BLaER1 treated with 17β-estradiol and CSF1 and Interleukin-3, amounts not matched to agents 10 nM and 100 nM (cell line): Measurements from ENCODE around the gene KATNB1.
A peak's percentile ranks its signal among the peaks of the same experiment; 100 is the strongest.

Experiments
- H3K27ac ChIP-seq, 11 experiments: shearing (Covaris generic); formaldehyde crosslinking; 2 replicates each; pipeline ENCODE4 v1.8.1; 2022
- H3K27me3 ChIP-seq, 11 experiments: shearing (Covaris generic); formaldehyde crosslinking; 2 replicates each; pipeline ENCODE4 v1.8.1; 2022
- H3K36me3 ChIP-seq, 11 experiments: shearing (Covaris generic); formaldehyde crosslinking; 2 replicates each; pipeline ENCODE4 v1.8.1; 2022
- H3K4me1 ChIP-seq, 10 experiments: shearing (Covaris generic); formaldehyde crosslinking; 2 replicates each; pipeline ENCODE4 v1.8.1; 2022
- H3K4me2 ChIP-seq, 11 experiments: shearing (Covaris generic); formaldehyde crosslinking; 2 replicates each; pipeline ENCODE4 v1.8.1; 2022
- H3K4me3 ChIP-seq, 10 experiments: shearing (Covaris generic); formaldehyde crosslinking; 2 replicates each; pipeline ENCODE4 v1.8.1; 2022
- H3K9ac ChIP-seq, 11 experiments: shearing (Covaris generic); formaldehyde crosslinking; 2 replicates each; pipeline ENCODE4 v1.8.1; 2022
- H3K9me3 ChIP-seq, 11 experiments: shearing (Covaris generic); formaldehyde crosslinking; replicated peaks in 1 of 11; 2 replicates each; pipeline ENCODE4 v1.8.1; 2022
- H4K20me1 ChIP-seq, 11 experiments: shearing (Covaris generic); formaldehyde crosslinking; 2 replicates each; pipeline ENCODE4 v1.8.1; 2022
- Cebpa-rat ChIP-seq, 11 experiments: shearing (Covaris generic); IDR thresholded peaks; 2 replicates each; pipeline ENCODE4 v1.8.1; 2022

KATNB1 gene

DNA sequence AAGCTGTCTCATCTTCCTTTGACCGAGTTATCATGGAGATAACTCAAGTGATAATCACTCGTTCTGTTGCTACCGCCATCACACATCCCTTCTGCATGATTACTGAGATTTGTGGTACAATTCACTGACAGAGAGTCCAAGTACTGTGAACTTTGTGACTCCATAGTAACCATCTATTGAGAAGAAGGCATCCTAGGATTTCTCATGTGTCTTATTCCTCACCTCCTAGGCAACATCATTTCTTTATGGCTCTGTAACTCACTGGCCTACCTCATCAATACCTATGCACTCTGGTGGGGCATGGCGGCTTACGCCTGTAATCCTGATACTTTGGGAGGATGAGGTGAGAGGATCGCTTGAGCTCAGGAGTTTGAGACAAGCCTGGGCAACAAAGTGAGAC is 21.5 kb upstream of the KATNB1 start:
- Histone ChIP-seq H3K27ac (no peak overlapping the region), H4K20me1 (no peaks in the 10 kb centered on the region), H3K36me3 (no peaks in the 10 kb centered on the region), H3K4me1 (peaks cover 0 to 15% (median 0%) of the 10 kb centered on the region in 10 experiments; a peak in 3 of 20 replicates), H3K9ac (no peak overlapping the region), H3K4me2 (no peak overlapping the region), H3K4me3 (no peak overlapping the region), H3K27me3 (no peaks in the 10 kb centered on the region), H3K9me3 (no peaks in the 10 kb centered on the region)
- TF ChIP-seq Cebpa-rat (IDR thresholded peaks at IDR 0.05) = no peak

DNA sequence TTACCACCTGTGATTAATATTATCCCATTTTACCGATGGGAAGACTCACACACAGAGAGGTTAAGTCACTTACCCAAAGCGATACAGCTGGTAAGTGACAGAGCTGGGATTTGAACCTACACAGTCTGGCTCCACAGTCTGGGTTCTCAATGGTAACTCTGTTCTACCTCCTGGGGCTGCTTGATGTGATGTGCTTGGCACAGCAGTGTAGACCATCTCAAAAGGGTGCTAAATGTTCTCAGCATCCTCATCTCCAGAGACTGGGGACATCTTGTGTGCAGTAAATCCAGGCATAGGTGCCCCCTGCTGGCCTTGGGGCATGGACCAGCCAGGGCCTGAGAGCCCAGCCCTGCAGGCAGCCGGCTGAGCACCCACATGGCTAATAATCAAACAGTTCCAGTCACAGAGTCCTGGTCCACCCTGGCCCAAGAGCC is 15.4 kb upstream of the KATNB1 start:
- Histone ChIP-seq H4K20me1 (no peaks in the 10 kb centered on the region), H3K4me2 (peak overlapping the region in 1 of 11 experiments; percentile 63; a peak in 2 of 22 replicates), H3K27ac (0 out of 22 replicates have a peak overlapping the region, but pooled peaks of 2 of the 11 experiments have one; percentile 18), H3K27me3 (no peaks in the 10 kb centered on the region), H3K9me3 (no peaks in the 10 kb centered on the region), H3K36me3 (no peaks in the 10 kb centered on the region), H3K4me1 (peaks cover 7 to 49% (median 26%) of the 10 kb centered on the region in 10 experiments), H3K4me3 (no peak overlapping the region), H3K9ac (peak overlapping the region in 1 of 11 experiments; percentile 41; a peak in 2 of 22 replicates)
- TF ChIP-seq Cebpa-rat (IDR thresholded peaks at IDR 0.05) = no peak

DNA sequence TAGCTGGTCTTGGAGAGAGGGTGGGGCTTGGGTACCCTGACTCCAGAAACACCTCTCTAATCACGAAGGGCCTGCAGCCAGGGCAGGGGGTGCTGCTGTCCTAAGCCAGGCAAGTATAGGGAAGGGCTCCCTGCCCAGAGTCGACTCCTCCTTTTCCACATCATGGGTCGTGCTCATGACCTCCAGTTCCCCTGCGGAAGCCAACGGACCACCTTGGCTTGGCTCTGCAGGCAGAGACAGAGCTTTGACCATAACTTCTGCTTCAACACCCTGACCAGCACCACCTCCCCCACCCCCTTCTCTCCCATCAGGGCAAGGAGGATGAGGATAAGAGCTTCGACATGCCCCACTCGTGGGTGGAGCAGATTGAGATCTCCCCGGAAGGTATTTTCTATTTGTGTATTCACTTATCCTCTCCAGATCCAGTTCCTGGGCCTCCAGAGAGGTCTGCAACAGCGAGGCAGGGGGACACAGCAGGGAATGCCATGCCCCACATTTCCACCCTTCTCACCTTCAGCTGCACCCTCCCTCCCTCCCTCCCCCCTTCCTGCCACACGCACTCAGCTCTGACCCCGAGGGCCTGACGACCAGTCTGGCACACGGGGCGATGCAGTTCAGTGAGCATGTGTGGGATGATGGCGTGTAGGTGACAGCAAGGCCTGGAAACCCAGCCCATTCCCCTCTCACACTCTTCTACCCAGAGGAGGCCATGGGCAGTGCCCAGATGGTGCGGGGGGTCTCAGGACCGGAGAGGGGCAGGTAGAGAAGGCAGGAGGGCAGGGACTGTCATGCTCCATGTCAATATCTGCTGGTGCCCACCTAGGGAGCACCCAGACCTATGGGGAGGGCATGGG is 14.0 kb upstream of the KATNB1 start:
- H3K36me3 ChIP-seq = no peaks in the 10 kb centered on the region
- no peaks in the 10 kb centered on the region for H3K27me3 ChIP-seq
- H3K4me3 ChIP-seq = no peak overlapping the region
- no peaks in the 10 kb centered on the region for H3K9me3 ChIP-seq
- H3K9ac ChIP-seq = peak overlapping the region in 4 of 11 experiments; percentile 4 to 39 (median 29); a peak in 4 of 22 replicates
- peaks cover 20 to 63% (median 34%) of the 10 kb centered on the region in 10 experiments for H3K4me1 ChIP-seq
- no peak for TF ChIP-seq Cebpa-rat (IDR thresholded peaks at IDR 0.05)
- peak overlapping the region; percentile 21 to 75 (median 62); a peak in 19 of 22 replicates for H3K4me2 ChIP-seq
- no peaks in the 10 kb centered on the region for H4K20me1 ChIP-seq
- peak overlapping the region in 8 of 11 experiments; percentile 30 to 62 (median 53); a peak in 11 of 22 replicates for H3K27ac ChIP-seq

DNA sequence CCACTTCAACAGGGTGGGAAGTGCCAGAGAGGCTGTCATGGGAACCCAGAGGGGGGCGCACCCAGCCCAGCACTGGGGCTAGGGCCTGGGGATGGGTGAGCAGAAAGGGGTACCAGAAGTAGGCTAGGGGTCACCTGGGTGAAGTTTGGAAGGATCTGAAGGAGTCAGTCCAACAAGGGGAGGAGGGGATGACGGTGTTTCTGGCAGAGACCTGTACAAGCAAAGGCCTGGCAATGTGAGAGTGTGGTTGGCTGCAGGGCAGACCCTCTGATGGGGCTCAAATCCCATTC is 13.4 kb upstream of the KATNB1 start:
- TF ChIP-seq Cebpa-rat (IDR thresholded peaks at IDR 0.05) = no peak

DNA sequence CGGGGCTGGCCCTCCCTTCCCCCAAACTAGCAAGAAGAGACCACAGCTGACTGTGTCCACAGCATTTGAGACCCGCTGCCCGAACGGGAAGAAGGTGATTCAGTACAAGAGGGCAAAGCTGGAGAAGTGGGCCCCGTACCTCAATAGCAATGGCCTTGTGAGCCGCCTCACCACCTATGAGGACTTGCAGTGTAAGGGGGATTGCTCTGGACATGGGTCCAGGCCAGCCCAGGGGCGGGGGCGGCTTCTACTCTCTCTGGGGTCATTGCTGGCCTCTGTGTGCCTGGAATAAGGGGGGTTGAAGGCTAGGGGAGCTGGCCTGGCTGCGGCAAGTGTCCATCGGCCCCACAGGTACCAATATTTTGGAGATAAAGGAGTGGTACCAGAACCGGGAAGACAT is 12.9 kb upstream of the KATNB1 start:
- peak overlapping the region in 5 of 11 experiments; percentile 62 to 75 (median 63); a peak in 4 of 22 replicates for H3K4me2 ChIP-seq
- H3K27me3 ChIP-seq = no peaks in the 10 kb centered on the region
- H3K4me3 ChIP-seq = no peak overlapping the region
- H3K9ac ChIP-seq = 0 out of 22 replicates have a peak overlapping the region, but pooled peaks of 2 of the 11 experiments have one; percentile 3 to 16
- no peaks in the 10 kb centered on the region for H4K20me1 ChIP-seq
- no peaks in the 10 kb centered on the region for H3K36me3 ChIP-seq
- TF ChIP-seq Cebpa-rat (IDR thresholded peaks at IDR 0.05) = no peak
- peak overlapping the region in 8 of 11 experiments; percentile 30 to 62 (median 53); a peak in 8 of 22 replicates for H3K27ac ChIP-seq
- H3K9me3 ChIP-seq = no peaks in the 10 kb centered on the region
- H3K4me1 ChIP-seq = peaks cover 20 to 64% (median 34%) of the 10 kb centered on the region in 10 experiments

More for the DNA sequence above, 13.4 kb upstream of the KATNB1 start:
- H3K4me3 ChIP-seq = no peak overlapping the region
- no peaks in the 10 kb centered on the region for H3K27me3 ChIP-seq
- peaks cover 20 to 64% (median 34%) of the 10 kb centered on the region in 10 experiments for H3K4me1 ChIP-seq
- H3K27ac ChIP-seq = peak overlapping the region in 8 of 11 experiments; percentile 30 to 62 (median 53); a peak in 11 of 22 replicates
- no peaks in the 10 kb centered on the region for H4K20me1 ChIP-seq
- no peaks in the 10 kb centered on the region for H3K36me3 ChIP-seq
- H3K9ac ChIP-seq = peak overlapping the region in 4 of 11 experiments; percentile 4 to 39 (median 26); a peak in 2 of 22 replicates
- peak overlapping the region in 9 of 11 experiments; percentile 22 to 75 (median 63); a peak in 17 of 22 replicates for H3K4me2 ChIP-seq
- H3K9me3 ChIP-seq = no peaks in the 10 kb centered on the region

DNA sequence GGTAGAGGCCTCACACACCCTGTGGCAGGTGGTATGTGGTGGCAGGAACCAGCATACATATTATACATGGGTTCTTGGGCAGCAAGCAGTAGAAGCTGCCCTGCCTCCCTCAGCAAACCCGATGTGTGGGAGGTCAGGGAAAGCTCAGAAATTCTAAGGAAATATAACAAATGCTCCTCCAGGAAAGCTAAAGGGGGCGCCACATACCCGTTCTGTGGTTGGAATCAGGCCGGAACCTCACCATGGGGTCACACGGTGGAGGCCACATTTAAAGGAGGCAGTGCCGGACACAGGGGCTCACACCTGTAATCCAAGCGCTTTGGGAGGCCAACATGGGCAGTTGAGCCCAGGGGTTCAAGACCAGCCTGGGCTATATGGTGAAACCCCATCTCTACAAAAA is 12.4 kb upstream of the KATNB1 start:
- no peaks in the 10 kb centered on the region for H3K27me3 ChIP-seq
- no peak overlapping the region for H3K4me3 ChIP-seq
- TF ChIP-seq Cebpa-rat (IDR thresholded peaks at IDR 0.05) = no peak
- H3K4me2 ChIP-seq = no peak overlapping the region
- H3K27ac ChIP-seq = peak overlapping the region in 3 of 11 experiments; percentile 57 to 59 (median 59); a peak in 2 of 22 replicates
- H3K9ac ChIP-seq = no peak overlapping the region
- no peaks in the 10 kb centered on the region for H3K36me3 ChIP-seq
- peaks cover 20 to 64% (median 34%) of the 10 kb centered on the region in 10 experiments for H3K4me1 ChIP-seq
- no peaks in the 10 kb centered on the region for H4K20me1 ChIP-seq
- H3K9me3 ChIP-seq = no peaks in the 10 kb centered on the region

DNA sequence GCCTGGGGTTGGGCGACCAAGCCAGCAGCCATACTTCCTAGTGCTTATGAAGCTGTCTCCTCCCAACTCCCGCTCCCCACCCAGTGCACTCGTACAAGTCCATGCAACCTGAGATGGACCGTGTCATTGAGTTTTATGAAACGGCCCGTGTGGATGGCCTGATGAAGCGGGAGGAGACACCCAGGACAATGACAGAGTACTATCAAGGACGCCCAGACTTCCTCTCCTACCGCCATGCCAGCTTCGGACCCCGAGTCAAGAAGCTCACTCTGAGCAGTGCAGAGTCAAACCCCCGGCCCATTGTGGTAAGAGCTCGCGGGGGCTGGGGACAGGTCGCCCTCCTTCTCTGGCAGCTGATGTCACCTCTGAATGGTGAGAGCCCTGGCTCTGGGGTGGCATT is 11.0 kb upstream of the KATNB1 start:
- peak overlapping the region in 4 of 11 experiments; percentile 1 to 44 (median 2); a peak in 3 of 22 replicates for H3K27ac ChIP-seq

DNA sequence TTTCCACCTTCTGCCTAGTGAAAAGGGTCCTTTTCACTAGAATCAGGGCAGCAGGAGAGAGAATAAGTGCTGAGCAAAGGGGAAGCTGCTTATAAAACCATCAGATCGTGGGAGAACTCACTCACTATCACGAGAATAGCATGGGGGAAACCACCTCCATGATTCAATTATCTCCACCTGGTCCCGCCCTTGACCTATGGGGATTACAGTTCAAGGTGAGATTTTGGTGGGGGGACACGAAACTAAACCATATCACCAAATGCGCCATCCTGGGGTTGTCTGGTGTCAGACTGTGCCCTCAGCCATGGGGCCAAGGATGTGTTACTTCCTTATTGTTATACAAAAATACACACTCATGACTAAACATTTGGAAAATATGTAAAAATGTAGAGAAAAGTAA is 10.4 kb upstream of the KATNB1 start:
- Histone ChIP-seq H3K9ac (no peak overlapping the region), H3K4me2 (peak overlapping the region in 5 of 11 experiments; percentile 36 to 71 (median 49); a peak in 11 of 22 replicates), H3K9me3 (no peaks in the 10 kb centered on the region), H3K27ac (peak overlapping the region in 6 of 11 experiments; percentile 1 to 44 (median 14); a peak in 5 of 22 replicates), H4K20me1 (no peaks in the 10 kb centered on the region), H3K36me3 (no peaks in the 10 kb centered on the region), H3K4me1 (peaks cover 20 to 51% (median 33%) of the 10 kb centered on the region in 10 experiments), H3K27me3 (no peaks in the 10 kb centered on the region), H3K4me3 (no peak overlapping the region)
- no peak for TF ChIP-seq Cebpa-rat (IDR thresholded peaks at IDR 0.05)

More for the DNA sequence above, 11.0 kb upstream of the KATNB1 start:
- Histone ChIP-seq H3K4me2 (peak overlapping the region in 4 of 11 experiments; percentile 36 to 71 (median 56); a peak in 8 of 22 replicates), H4K20me1 (no peaks in the 10 kb centered on the region), H3K9me3 (no peaks in the 10 kb centered on the region), H3K4me3 (no peak overlapping the region), H3K36me3 (no peaks in the 10 kb centered on the region), H3K4me1 (peaks cover 20 to 55% (median 34%) of the 10 kb centered on the region in 10 experiments), H3K9ac (no peak overlapping the region), H3K27me3 (no peaks in the 10 kb centered on the region)
- no peak for TF ChIP-seq Cebpa-rat (IDR thresholded peaks at IDR 0.05)

DNA sequence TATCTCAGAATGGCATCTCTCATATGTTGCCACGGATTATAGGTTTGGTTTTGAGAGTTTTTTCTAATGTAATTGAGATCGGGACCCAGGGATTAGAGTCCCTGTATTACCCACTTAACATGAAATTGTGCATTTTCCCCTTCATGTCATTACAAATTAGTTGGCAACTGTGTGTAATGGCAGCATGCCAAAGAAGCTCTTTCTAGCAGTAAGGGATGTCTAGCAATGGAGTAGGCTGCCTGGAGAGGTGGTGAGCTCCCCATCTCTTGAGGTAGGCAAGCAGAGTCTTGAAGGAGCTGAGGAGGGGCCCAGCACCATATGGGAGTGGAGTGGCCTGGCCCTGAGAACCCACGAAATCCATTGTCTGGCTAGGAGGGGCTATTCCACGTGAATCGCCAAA is 10.0 kb upstream of the KATNB1 start:
- Histone ChIP-seq H3K27ac (peak overlapping the region in 4 of 11 experiments; percentile 2 to 34 (median 14); a peak in 3 of 22 replicates), H3K4me2 (peak overlapping the region in 5 of 11 experiments; percentile 36 to 71 (median 49); a peak in 10 of 22 replicates), H3K4me1 (peaks cover 20 to 47% (median 31%) of the 10 kb centered on the region in 10 experiments), H3K36me3 (no peaks in the 10 kb centered on the region), H3K9me3 (no peaks in the 10 kb centered on the region), H4K20me1 (no peaks in the 10 kb centered on the region), H3K9ac (no peak overlapping the region), H3K27me3 (no peaks in the 10 kb centered on the region), H3K4me3 (no peak overlapping the region)
- TF ChIP-seq Cebpa-rat (IDR thresholded peaks at IDR 0.05) = no peak
